GM12891 (cell line): ENCODE measurements around the gene NUTM1.

Experiments used
- DNase-seq: peaks from one replicate; pipeline ENCODE4 v3.0.0; 2011; ENCODE audit warnings: low spot score; ENCODE audit not compliant: insufficient read length
- FAIRE-seq: peaks from 2 replicates; lab custom pipeline; 2011; peaks lifted over from hg19 to GRCh38; lab: Jason Lieb, UNC
- PAX5 ChIP-seq: IDR thresholded peaks from 2 replicates; pipeline ENCODE4 v1.6.1; 2011; ENCODE audit warnings: low read length, moderate library complexity, mild to moderate bottlenecking; ENCODE audit not compliant: insufficient read depth, severe bottlenecking
- POLR2A ChIP-seq: IDR thresholded peaks from 2 replicates; pipeline ENCODE4 v1.6.1; 2011; ENCODE audit warnings: low read depth, low read length, control low read depth
- POLR2AphosphoS5 ChIP-seq: IDR thresholded peaks from 2 replicates; pipeline ENCODE4 v1.6.1; 2011; ENCODE audit warnings: low read depth, low read length, control low read depth
- POU2F2 ChIP-seq: IDR thresholded peaks from 2 replicates; pipeline ENCODE4 v1.6.1; 2011; ENCODE audit warnings: low read depth, mild to moderate bottlenecking, control low read depth, low read length, moderate library complexity
- SPI1 ChIP-seq: IDR thresholded peaks from 2 replicates; pipeline ENCODE4 v1.6.1; 2011; ENCODE audit warnings: low read depth, low read length, control low read depth
- TAF1 ChIP-seq: IDR thresholded peaks from 2 replicates; pipeline ENCODE4 v1.6.1; 2011; ENCODE audit warnings: low read depth, low read length, control low read depth

Gene NUTM1

DNA sequence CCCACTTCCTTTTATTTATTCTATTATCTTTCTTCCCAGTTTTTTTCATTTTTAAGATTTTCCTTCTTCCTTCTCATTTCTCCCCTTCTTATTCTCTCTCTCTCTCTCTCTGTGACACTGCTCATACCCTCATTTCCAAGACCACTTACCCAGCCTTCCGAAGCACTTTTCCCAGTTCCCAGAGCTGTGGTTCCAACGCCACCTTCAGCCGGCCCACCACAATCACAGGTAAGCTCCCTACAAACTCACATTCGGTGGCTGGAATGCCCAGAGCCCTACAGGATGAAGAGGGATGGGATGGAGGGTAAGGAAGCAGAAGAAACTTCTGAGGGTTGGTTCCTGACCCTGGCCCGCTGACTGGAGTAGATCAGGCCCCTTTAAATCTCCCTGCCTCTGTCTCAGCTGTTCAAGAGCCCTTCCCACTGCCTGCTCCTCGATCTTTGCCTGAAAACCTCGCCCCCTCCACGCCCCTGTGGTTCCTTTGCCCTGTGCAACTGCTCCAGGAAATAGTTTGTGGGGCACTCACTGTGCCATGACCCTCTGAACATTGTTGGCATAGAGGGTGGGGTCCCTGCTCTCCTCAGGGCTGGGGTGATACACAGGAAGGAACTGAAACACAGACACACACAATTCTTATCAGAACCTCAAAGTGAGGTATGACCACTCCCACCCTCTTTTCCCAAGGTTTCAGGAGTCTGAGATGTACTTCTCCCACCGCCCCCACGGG, 19.1 kb downstream of the NUTM1 start:
- no peak for FAIRE-seq
- TF ChIP-seq POLR2A (no peak), SPI1 (no peak), POLR2AphosphoS5 (no peak), POU2F2 (no peak), PAX5 (no peak), TAF1 (no peak)

DNA sequence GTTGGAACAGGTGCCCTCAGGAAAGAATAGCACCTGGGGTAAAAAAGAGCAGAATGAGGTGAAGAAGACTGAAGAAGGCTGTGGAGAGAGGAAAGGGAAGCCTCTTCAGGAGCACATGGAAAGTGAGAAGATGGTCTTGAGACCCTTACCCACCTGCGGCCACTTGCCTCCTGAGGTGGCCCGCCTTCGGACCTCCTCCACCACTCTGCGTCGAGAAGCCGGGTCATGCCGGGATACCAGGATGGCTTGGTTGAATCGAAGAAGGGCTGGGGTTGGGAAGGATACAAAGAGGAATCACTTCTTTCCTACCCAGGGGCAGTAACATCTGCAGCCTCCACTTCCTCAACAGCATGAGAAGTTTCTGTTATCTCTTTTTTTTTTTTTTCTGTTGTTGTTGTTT, 20.9 kb downstream of the NUTM1 start:
- FAIRE-seq (no peak), DNase-seq (no peak)
- TF ChIP-seq POLR2AphosphoS5 (no peak), PAX5 (no peak), SPI1 (no peak), POLR2A (no peak), TAF1 (no peak), POU2F2 (no peak)

More for the DNA sequence above, 19.1 kb downstream of the NUTM1 start:
- DNase-seq = no peak

DNA sequence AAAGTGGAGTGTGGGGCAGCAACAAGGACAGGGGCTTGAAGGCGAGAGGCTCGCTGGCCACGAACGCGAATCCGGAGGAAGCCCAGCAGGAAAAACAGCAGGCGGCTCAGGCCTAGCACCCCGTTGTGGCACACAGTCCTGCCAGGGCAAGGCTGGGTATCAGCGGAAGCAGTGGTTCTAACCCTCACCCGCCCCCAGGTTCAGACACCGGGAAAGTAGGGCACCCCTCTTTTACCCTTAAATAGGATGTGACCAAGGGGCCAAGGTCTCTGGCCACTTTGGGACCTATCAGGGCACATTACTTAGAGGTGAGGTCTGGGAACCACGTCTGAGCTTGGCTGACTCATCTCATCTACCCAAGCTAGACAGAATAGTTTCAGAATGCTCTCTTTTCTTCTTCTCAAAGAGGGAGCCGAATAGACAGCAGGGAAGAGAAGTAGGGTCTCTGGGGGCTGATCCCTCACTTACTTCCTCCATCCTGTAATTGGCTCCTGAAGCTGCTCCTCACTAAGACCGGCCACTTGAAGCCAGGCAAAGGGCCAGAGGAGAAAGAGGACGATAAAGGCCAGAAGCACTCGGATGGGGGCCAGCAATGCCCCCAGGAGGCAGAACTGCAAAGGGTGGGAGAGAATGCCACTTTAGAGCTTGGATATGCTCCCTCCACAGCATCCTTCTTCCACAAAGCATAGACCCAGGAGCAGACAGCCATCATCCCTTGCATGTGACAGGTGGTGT, 22.1 kb downstream of the NUTM1 start:
- TF ChIP-seq SPI1 (no peak), POLR2A (no peak), PAX5 (no peak), POU2F2 (no peak), POLR2AphosphoS5 (no peak), TAF1 (no peak)
- no peak for FAIRE-seq
- no peak for DNase-seq

GRCh38 chr15:34365836-34366235, 22.7 kb downstream of the NUTM1 start:
- FAIRE-seq (peak; percentile 67), DNase-seq (no peak)
- no peak for TF ChIP-seq POU2F2
- no peak for TF ChIP-seq SPI1
- TF ChIP-seq POLR2AphosphoS5 = no peak

- no peak for TF ChIP-seq TAF1
- no peak for TF ChIP-seq PAX5
- 0 out of 2 replicates have a peak, but pooled peaks have one; percentile 11 for TF ChIP-seq POU2F2
- no peak; the same call in 1 of the 2 replicates for TF ChIP-seq POLR2AphosphoS5
- peak; percentile 24; the same call in 1 of the 2 replicates for TF ChIP-seq SPI1
- TF ChIP-seq POLR2A = no peak
- FAIRE-seq (peak; percentile 86), DNase-seq (no peak)
Observed at GRCh38 chr15:34366271-34367065, 23.4 kb downstream of the NUTM1 start.

- peak; percentile 90 for DNase-seq
- FAIRE-seq = peak; percentile 97
- TF ChIP-seq POU2F2 = 0 out of 2 replicates have a peak, but pooled peaks have one; percentile 34
- peak; percentile 62 for TF ChIP-seq POLR2A
- TF ChIP-seq TAF1 = no peak
- TF ChIP-seq SPI1 = no peak
Observed at GRCh38 chr15:34367101-34368081, 24.3 kb downstream of the NUTM1 start, which contains the start of gene LPCAT4. TSS of gene LPCAT4 (minus strand) at chr15:34367196. CDS start at chr15:34367100, 96 bp downstream.

DNA sequence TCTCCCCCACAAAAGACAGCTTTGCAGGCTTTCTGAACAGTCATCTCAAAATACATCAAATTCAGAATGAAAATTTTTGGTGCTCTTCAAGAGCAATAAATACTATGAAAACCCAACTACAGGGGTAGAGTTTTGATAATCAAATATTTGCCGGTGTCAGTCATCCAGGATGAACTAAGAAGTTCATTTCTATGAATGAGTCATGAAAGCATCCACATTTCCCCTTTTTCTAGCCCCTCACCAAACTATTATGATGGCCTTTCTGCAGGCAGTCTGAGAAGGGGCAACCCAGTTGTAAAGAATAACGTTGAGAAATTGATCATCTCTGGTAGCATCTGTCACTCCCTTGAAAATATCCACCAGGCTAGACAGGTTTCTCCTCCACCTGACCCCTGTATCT, 27.0 kb downstream of the NUTM1 start:
- TF ChIP-seq SPI1 = peak; percentile 95
- no peak for TF ChIP-seq TAF1
- peak; percentile 31 for FAIRE-seq

DNA sequence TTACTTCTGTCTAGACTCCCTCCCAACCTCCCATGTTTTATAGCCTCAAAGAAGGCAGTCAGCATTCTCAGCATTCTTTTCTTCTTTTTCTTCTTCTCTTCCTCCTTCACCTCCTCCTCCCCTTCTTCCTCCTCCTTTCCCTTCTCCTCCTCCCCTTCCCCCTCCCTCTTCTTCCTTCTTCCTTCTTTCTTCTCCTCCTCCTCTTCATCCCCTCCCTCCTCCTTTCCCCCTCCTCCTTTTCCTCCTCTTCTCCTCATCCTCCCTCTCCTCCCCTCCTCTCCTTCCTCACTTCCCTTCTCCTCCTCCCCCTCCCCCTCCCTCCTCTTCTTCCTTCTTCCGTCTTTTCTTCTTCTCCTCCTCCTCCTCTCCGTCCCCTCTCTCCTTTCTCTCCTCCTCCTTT, 27.5 kb downstream of the NUTM1 start:
- no peak for DNase-seq
- FAIRE-seq = no peak
- TF ChIP-seq POLR2AphosphoS5 = no peak
- no peak for TF ChIP-seq PAX5
- no peak for TF ChIP-seq POLR2A
- no peak for TF ChIP-seq POU2F2
- TF ChIP-seq TAF1 = no peak
- no peak for TF ChIP-seq SPI1

More for the DNA sequence above, 27.0 kb downstream of the NUTM1 start:
- DNase-seq = no peak
